ENCODE results near the gene DNASE1L1. TPM values are rescaled to one million over a fixed set of nuclear protein-coding genes. Genes with fewer than 3 reads are reported as not detected.

The DNASE1L1 gene, protein sequence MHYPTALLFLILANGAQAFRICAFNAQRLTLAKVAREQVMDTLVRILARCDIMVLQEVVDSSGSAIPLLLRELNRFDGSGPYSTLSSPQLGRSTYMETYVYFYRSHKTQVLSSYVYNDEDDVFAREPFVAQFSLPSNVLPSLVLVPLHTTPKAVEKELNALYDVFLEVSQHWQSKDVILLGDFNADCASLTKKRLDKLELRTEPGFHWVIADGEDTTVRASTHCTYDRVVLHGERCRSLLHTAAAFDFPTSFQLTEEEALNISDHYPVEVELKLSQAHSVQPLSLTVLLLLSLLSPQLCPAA
- polyA plus RNA-seq (ENCODE audit: insufficient read length in 10 of 10): 10 to 100 TPM; 15.0 to 37.2 (median 32.3) TPM
- long read RNA-seq, donor 1, partial matches to known transcripts: 5 of 8 reads
- long read RNA-seq, donor 1, other reads (novel, unspliced or antisense): 0 of 8 reads
- long read RNA-seq, donor 2, transcript DNASE1L1-203 (8 exons, 2,110 nt): major isoform, 6 of 7 reads
- long read RNA-seq, donor 2, partial matches to known transcripts: 0 of 7 reads
- long read RNA-seq, donor 2, other reads (novel, unspliced or antisense): 0 of 7 reads
- long read RNA-seq, donor 3: 0 reads
- long read RNA-seq, donor 4, transcript DNASE1L1-203 (8 exons, 2,110 nt): major isoform, 8 of 10 reads
- long read RNA-seq, donor 4, partial matches to known transcripts: 0 of 10 reads
- long read RNA-seq, donor 4, other reads (novel, unspliced or antisense): 0 of 10 reads
- long read RNA-seq, donor 5, partial matches to known transcripts: 10 of 18 reads
- long read RNA-seq, donor 5, other reads (novel, unspliced or antisense): 0 of 18 reads
- long read RNA-seq, donor 6, transcript DNASE1L1-203 (8 exons, 2,110 nt): major isoform, 16 of 18 reads
- long read RNA-seq, donor 6, partial matches to known transcripts: 0 of 18 reads
- long read RNA-seq, donor 6, other reads (novel, unspliced or antisense): 0 of 18 reads
- long read RNA-seq, donor 7, partial matches to known transcripts: 215 of 262 reads
- long read RNA-seq, donor 7, other reads (novel, unspliced or antisense): 44 of 262 reads
- long read RNA-seq, donor 8, partial matches to known transcripts: 39 of 51 reads
- long read RNA-seq, donor 8, other reads (novel, unspliced or antisense): 10 of 51 reads
- long read RNA-seq, donor 9, partial matches to known transcripts: 0 of 1 reads
- long read RNA-seq, donor 9, other reads (novel, unspliced or antisense): 0 of 1 reads

DNA sequence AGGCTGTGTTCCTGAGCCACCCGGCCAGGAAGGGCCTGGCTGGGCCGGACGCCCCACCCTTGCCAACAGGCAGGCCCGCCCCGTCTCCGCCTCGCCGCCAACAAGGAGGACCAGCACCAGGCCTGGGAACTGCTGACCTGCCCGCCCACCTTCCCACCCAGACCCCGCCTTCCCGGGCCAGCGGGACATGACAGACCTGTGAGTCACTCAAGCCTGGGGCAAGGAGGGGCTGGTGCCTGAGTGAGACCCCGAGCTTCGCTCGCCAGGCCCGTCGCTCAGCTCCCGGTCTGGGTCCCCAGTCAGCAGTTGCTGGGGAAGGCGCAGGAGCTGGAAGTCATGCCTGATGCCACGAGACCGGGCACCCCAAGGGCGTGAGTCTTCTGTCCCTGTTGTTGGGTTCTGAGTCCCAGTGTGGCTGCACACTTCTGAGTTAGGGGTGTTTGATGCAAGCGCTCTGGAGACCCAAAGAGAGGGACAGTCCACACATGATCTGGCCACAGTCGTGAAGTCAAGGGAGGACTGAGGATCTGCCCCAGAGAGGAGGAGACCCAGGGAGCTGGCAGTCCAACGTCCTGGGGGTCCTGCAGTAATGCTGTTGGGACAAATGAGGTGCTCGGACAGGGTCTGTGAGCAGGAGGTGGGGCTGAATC lies at the start of gene DNASE1L1:
Gene DNASE1L1, minus strand, starts transcription at position 33 of the 650 bp plus-strand sequence. CDS start 3,686 bp downstream, outside the sequence.
- DNase-seq: peak in 2 of 3 donors; percentile 55 to 57

DNA sequence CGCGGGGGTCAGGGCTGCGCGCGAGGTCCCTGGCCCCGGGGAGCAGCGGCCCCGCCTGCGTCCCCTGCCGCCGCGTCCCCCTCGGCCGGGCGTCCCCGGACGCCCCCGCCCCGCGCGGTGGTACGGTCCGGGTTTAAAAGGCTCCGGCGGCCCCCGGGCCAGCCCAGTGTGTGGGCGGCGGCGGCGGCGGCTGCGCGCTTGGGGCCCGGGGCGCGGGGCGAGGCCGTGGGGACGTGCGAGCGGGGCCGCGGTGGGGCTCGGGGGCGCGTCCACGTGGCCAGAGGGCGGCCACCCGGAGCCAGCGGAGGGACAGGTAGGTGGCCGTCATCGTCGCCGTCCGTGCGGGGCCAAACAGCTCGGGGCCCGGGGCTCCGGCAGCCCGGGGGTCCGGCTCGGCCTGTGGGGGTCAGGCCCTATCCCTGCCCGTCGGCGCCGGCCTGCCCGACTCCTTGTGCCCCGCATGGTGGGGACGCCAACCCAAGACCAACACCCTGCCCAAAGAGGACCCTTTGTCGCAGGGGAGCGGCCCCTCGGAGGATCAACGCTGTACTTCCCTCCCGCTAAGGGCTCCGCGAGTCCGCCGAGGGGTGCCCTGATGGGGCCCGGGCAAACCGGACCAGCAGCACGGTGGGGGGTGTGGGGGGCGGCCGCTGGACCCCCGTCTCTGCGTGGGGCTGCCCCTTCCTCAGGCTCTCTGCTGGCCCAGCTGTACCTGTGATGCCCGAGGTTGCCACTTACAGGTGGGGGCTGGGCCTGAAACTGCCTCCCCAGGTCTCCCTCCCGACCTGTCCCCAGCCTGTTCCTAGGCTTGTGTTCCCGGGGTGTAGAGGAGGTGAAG lies 49.3 kb upstream of the DNASE1L1 start, which contains the start of gene PLXNA3:
Gene PLXNA3, plus strand, starts transcription at position 166 of the 838 bp plus-strand sequence. CDS start 1,903 bp downstream, outside the sequence.
- peak in 2 of 3 donors; percentile 37 to 67 for DNase-seq

DNA sequence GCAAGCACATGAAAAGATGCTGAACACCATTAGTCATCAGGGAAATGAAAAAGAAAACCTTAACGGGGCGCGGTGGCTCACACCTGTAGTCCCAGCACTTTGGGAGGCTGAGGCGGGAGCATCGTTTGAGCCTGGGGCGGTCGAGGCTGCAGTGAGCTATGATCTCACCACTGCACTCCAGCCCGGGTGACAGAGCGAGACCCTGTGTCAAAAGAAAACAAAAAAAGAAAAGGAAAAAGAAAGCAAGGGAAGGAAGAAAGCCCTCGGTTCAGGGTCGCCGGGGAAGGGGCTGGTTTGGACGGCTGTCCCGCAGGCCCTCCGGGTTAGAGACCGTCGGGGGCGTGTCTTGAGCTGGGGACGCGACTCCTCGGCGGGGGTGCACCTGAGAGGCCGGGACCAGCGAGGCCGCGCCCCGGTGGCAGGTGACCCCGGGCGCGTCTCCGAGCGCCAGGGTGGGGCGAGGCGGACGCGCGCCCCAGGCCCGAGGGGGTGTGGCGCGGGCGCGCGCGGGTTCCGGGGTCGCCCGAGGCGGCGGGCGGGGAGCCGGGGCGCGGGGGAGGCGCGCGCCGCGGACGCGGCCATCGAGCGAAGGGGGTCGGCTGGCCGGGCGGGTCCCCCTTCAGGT lies 48.5 kb upstream of the DNASE1L1 start:
- DNase-seq: peak in 2 of 3 donors; percentile 40

DNA sequence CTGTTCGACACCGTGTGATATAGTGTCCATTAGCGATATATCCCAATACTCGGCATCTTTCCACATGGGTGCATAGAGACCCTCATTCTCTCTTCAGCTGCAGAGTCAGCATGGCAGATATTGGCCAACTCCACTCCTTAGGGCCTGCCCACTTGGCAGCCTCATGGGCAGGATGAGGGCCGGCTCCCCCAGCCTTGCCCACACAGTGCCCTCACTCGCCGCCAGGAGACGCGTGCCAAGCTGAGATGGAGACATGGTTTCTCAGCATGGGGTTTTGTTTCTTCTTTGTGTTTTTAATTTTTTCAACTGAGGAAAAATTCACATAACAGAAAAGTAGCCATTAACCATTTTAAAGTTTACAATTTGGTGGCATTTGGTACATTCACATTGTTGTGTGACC lies 43.8 kb upstream of the DNASE1L1 start:
- DNase-seq: no peak

DNA sequence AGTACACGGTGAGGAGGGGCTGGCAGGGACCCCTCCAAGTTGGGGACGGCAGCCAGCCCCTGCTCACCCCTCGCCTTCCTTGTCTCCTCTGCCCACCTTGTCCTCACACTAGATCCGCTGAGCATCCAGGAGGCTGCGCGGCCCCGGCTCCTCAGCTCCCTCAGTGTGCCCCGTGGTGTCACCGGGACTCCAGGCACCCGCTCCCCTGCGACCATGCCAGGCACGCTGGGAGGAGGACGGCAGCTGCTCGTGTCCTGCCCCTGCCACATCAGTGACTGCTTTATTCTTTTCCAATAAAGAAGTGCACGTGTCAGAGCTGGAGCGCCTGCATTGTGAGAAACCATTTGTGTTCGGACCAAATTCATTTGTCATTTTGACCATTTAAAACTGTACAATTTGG lies 41.3 kb upstream of the DNASE1L1 start:
- no peak for DNase-seq

DNA sequence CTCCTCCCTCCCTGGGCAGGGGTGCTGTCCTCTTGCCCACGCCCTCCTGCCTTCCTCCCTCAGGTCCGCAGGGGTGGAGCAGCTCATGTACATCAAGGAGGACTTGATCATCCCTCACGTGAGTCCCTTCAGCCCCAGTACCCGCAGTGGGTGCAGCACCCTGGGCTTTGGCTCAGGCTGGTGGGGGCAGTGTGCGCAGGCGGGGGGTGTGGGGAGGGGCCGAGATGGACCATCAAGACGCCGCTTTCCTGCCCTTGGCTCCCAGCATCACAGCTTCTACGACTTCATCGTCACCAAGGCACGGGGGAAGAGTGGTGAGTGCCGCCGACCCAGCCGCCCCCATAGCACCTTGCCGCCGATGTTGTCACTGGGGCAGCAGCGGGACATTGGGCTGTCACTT lies 40.6 kb upstream of the DNASE1L1 start:
- DNase-seq: no peak

DNA sequence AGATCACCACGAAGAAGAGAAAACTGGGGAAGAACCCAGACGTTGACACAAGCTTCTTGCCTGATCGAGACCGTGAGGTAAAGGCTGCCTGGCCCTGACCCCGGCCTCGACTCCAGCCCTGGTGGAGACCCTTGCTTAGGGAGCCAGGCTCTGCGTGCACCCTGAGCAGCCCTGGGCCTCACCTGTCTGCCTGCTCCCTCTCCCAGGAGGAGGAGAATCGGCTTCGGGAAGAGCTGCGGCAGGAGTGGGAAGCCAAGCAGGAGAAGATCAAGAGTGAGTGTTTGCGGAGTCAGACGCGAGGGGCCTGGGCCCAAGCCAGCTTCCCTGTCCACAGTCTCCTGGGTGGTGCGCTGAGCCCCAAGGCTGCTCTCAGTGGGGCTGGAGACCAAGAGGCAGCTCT lies 39.4 kb upstream of the DNASE1L1 start:
- no peak for DNase-seq

DNA sequence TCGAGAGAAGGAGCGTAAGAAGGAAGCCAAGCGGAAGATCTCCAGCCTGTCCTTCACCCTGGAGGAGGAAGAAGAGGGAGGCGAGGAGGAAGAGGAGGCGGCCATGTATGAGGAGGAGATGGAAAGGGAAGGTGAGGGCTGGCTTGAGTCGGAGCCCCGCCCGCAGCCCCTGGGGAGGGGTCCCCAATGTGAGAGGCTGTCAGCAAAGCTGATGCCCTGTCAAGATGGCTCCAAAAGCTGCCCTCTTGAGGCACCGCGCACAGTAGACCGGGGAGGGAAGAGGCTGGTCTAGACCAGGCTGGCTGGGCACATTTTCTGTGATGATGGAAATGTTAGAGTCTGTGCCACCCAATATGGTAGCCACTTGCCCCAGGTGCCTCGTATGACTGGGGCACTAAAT lies 37.4 kb upstream of the DNASE1L1 start:
- DNase-seq: no peak

DNA sequence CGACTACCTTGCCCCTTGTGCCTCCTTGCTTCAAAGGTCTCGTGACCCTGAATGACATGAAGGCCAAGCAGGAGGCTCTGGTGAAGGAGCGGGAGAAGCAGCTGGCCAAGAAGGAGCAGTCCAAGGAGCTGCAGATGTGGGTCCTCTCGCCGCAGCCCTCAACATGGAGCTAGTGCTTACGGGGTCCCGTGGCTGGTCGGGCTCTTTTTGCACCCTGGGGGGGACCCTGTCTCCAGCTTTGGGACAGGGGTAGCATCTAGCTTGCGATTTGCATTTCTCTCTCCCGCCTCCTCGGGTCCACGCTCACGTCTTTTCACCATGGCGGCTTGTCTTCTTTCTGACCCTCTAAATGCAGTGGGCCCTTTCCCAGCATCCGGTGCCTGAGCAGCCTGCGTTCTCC lies 36.7 kb upstream of the DNASE1L1 start:
- no peak for DNase-seq

DNA sequence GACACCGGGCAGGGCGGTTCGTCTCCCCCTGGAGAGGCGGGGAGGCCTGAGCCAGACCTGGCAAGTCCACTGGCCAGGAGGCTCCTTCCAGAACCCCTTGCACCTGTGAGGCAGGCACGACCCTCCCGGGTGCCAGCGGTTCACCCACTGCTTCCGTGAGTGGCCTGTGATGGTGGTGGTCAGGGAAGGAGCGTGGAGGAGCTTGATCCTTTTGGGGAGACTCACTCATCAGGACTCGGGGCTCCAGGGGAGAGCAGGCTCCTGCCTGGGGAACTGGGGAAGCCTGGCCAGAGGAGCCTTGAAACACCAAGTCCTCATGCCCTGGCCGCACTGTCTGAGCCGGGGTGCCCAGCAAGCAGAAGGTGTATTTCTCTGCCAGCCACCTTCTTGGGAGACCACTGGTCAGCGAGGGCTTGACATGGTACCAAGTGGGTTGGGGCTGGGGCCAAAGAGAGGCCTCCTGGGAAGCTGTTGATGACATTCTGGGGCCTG lies 35.7 kb upstream of the DNASE1L1 start:
- DNase-seq: no peak

DNA sequence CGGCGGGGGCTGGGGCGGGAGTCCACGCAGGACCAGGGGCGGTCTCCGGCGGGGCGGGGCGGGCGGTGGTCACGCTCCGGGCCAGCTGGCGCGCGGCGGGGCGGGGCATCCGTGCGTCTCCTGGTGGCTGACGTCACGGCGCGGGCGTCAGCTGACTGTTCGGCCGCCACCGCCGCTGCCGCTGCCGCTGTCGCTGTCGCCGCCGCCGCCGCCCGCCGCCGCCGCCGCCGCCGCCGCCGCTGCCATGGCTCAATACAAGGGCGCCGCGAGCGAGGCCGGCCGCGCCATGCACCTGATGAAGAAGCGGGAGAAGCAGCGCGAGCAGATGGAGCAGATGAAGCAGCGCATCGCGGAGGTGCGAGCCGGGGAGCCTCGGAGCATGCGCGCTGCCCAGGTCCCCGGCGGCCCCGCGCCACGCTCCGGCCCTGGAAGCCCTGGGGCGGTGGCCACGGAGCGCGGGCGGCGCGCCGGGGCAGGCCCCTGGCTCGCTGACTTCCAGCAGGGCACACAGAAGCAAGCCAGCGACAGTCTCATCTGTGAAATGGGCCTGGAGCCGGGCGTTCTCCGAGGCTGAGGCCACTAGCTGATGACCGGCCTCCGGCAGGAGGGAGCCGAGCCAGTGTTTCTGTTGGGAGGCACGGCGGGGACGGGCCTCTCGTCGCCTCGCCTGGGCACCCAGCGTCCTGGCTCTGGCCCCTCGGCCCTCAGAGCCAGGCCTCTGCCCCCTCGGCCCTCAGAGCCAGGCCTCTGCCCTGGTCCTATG lies 35.1 kb upstream of the DNASE1L1 start, which contains the start of gene FAM50A:
Gene FAM50A, plus strand, starts transcription at position 150 of the 763 bp plus-strand sequence. Its CDS starts 95 bp downstream, at position 245.
- DNase-seq: peak; percentile 53 to 82 (median 76)

DNA sequence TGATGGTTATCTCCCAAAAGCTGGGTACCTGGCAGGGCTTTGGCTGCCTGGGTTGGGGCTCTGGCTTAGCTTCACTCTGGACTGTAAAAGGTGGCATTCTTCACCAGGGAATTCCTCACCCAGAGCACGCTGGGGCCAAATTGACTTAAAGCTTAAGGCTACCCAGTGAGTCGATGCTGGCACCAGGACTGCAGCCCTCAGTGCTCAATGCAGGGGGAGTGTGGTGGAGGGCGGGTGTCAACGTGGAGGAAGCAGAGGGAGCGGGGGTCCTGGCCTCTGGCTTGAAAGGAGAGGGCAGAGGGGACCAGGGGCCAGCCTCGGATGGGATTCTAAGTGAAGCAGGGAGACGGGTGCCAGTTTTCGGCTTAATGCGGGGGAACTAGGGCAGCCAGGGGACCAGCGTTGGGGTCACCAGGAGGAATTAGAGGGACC lies 34.4 kb upstream of the DNASE1L1 start:
- DNase-seq: no peak

DNA sequence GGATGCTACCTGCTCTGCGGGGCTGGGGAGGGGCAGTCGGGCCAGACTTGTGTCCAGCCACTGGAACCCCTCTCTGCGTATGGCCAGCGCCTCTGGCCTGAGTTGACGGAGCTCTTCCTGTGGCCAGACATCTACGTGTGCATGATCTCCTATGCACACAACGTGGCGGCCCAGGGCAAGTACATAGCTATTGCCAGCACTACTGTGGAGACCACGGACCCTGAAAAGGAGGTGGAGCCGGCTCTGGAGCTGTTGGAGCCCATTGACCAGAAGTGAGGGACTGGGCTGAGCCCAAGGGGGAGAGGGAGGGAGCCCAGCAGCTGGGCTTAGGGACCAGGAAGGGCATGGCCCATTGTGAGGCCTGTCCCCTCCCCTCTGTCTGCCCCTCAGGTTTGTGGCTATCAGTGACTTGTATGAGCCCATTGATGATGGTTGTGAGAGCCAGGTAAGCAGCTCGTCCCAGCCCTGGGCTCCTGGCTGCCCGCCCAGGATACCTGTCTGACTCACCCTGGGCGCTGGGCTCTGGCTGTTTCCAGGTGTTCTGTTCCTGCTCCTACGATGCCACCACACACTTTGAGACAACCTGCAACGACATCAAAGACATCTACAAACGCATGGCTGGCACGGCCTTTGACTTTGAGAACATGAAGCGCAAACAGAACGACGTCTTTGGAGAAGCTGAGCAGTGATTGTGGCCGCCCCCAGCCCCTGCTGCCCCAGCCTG lies 33.1 kb upstream of the DNASE1L1 start:
- DNase-seq: no peak

DNA sequence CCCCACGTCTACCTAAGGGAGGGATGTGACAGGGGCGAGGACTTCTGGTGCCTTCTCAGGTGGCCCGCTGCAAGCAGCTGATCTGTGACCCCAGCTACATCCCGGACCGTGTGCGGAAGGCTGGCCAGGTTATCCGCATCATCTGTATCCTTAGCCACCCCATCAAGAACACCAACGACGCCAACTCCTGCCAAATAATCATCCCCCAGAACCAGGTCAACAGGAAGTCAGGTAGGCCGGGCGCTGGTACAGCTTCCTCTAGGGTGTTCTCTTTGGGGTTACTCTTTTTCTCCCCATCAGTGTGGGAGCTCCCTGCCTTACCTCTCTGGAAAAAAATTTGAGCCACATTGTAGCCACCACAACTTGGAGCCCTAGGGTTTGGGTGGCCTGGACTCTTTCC lies 32.5 kb upstream of the DNASE1L1 start:
- no peak for DNase-seq

DNA sequence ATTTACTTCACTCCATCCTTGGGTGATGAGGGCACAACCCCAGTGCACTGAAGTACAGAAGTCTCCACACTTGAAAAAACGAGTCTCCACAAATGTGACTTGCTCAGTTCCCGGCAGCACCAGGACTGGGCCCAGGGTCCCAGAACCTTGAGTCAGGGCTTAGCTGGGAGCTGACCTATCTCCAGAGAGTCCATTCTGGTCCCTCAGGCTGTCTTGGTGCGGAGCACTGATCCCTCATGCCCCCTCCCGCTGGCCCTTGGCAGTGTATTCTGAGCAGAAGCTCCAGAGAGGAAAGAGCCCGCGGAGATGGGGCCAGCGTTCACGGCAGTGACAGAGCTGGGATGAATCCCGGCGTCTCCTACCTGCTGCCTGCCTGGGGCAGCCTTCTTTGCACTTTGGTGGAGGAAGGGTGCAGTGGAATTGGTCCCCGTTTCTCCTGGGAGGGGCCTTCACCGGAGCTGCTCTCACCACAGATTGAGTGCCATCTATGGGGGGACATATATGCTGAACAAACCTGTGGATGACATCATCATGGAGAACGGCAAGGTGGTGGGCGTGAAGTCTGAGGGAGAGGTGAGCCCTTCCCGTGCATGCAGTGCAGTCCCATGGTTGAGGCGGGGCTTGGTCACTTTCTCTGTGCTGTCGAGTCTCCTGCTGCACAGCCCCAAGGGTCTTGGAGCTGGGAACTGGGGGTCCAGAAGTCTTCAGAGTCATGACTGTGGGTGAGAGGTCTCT lies 31.7 kb upstream of the DNASE1L1 start:
- DNase-seq: no peak

DNA sequence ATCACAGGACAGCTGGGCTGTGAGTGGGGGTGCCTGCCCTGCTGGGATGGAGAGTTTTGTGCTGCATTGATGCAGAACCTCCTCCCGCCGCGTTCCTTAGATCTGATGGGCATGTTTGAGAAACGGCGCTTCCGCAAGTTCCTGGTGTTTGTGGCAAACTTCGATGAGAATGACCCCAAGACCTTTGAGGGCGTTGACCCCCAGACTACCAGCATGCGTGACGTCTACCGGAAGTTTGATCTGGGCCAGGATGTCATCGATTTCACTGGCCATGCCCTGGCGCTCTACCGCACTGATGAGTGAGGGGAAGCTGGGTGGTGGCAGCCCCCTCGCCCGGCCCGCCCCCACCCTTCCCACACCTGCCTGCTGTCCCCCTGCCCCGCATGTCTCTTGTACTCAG lies 30.8 kb upstream of the DNASE1L1 start:
- DNase-seq: no peak

All from muscle of back (tissue), 13 donors.